Smooth muscle cell (in vitro differentiated cells): Measurements from ENCODE around the gene PCCB. TPM values are rescaled to one million over a fixed set of nuclear protein-coding genes. Genes with fewer than 3 reads are reported as not detected.

Experiments
- DNase-seq: peaks from one replicate; lab custom pipeline; 2025; ENCODE audit not compliant: unreplicated experiment; lab: John Stamatoyannopoulos, UW
- H2AFZ ChIP-seq: fragments of 200-600 bp; sonication (generic); 2 replicates; pipeline ENCODE4 v1.6.0; 2016; ENCODE audit warnings: antibody characterized with exemption, low read depth, mild to moderate bottlenecking
- H3F3A ChIP-seq: fragments of 200-600 bp; sonication (generic); 2 replicates; pipeline ENCODE4 v1.6.0; 2017; ENCODE audit warnings: antibody characterized with exemption, low read depth
- H3K27ac ChIP-seq: fragments of 200-600 bp; sonication (generic); 2 replicates; pipeline ENCODE4 v1.5.1; 2016; ENCODE audit warnings: low read depth, mild to moderate bottlenecking
- H3K27me3 ChIP-seq: fragments of 200-600 bp; sonication (generic); 2 replicates; pipeline ENCODE4 v1.6.1; 2016; ENCODE audit warnings: low read depth, mild to moderate bottlenecking
- H3K36me3 ChIP-seq: fragments of 200-600 bp; sonication (generic); 2 replicates; pipeline ENCODE4 v1.5.1; 2016; ENCODE audit warnings: low read depth
- H3K4me1 ChIP-seq: fragments of 200-600 bp; sonication (generic); 2 replicates; pipeline ENCODE4 v1.5.1; 2016; ENCODE audit warnings: low read depth
- H3K4me2 ChIP-seq: fragments of 200-600 bp; sonication (generic); 2 replicates; pipeline ENCODE4 v1.6.0; 2016; ENCODE audit warnings: mild to moderate bottlenecking
- H3K4me3 ChIP-seq: fragments of 200-600 bp; sonication (generic); 2 replicates; pipeline ENCODE4 v1.5.1; 2016; ENCODE audit warnings: mild to moderate bottlenecking
- H3K79me2 ChIP-seq: fragments of 200-600 bp; sonication (generic); 2 replicates; pipeline ENCODE4 v1.6.0; 2016; ENCODE audit warnings: low read depth, mild to moderate bottlenecking
- H3K9ac ChIP-seq: fragments of 200-600 bp; sonication (generic); 2 replicates; pipeline ENCODE4 v1.6.0; 2016; ENCODE audit warnings: low read depth
- H3K9me3 ChIP-seq: fragments of 200-600 bp; sonication (generic); replicated peaks from 2 replicates; pipeline ENCODE4 v1.5.1; 2016; ENCODE audit warnings: low read depth
- H4K20me1 ChIP-seq: fragments of 200-600 bp; sonication (generic); 2 replicates; pipeline ENCODE4 v1.6.0; 2016; ENCODE audit warnings: low read depth
- WGBS: methylation state at CpG from one replicate; pipeline ENCODE4 v1.1.7; 2016; ENCODE audit warnings: low lambda C conversion rate; 5-methylcytosine and 5-hydroxymethylcytosine counted together
- polyA plus RNA-seq: library from polyadenylated mRNA; unstranded; fragments of >200 nt; fragmentation: Nextera tagmentation; extraction: Ambion mirVana; gene quantifications from 2 replicates; pipeline ENCODE4 v1.2.1, GENCODE V29; 2016
- total RNA-seq: library from RNA; depleted of rRNA; stranded (reverse); fragments of >200 nt; gene quantifications from 2 replicates; pipeline ENCODE4 v1.2.3, GENCODE V29; 2014
- TF ChIP-seq, protein P1 (sequence below): fragments of 200-600 bp; sonication (generic); IDR thresholded peaks from 2 replicates; pipeline ENCODE4 v1.5.1; 2017; ENCODE audit warnings: borderline replicate concordance, mild to moderate bottlenecking, antibody characterized with exemption; ENCODE audit not compliant: insufficient read depth, poor library complexity, severe bottlenecking

The PCCB gene
- total and polyA plus RNA-seq, 2 experiments from 2014 or later: 17.6 to 27.7 TPM

DNA sequence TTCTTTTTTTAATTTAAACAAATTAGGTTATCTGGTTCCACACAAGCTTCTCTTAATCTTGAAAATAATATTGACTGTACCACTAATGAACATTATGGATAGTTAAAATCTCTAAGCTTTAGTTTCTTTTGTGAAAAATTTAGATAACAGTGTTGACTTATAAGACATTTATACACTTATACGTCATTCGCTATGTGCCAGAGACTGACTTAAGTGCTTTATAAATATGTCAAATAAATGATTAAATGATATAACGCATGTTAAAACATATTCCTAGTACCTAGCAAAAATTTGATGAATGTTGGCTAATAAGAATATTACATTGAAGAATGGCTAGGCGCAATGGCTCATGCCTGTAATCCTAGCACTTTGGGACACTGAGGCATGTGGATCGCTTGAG, 96.3 kb downstream of the PCCB start:
- Histone ChIP-seq H4K20me1 (peaks cover 6% of the 10 kb centered on the region), H3K9me3 (no peaks in the 10 kb centered on the region), H3K27ac (no peak overlapping the region), H3K4me2 (no peak overlapping the region), H2AFZ (no peak overlapping the region), H3K9ac (no peak overlapping the region), H3F3A (peaks cover 15% of the 10 kb centered on the region), H3K4me1 (peaks cover 9% of the 10 kb centered on the region), H3K79me2 (no peaks in the 10 kb centered on the region), H3K27me3 (no peaks in the 10 kb centered on the region), H3K36me3 (peaks cover 7% of the 10 kb centered on the region), H3K4me3 (no peak overlapping the region)
- no peak for DNase-seq
- TF ChIP-seq, protein P1, sequence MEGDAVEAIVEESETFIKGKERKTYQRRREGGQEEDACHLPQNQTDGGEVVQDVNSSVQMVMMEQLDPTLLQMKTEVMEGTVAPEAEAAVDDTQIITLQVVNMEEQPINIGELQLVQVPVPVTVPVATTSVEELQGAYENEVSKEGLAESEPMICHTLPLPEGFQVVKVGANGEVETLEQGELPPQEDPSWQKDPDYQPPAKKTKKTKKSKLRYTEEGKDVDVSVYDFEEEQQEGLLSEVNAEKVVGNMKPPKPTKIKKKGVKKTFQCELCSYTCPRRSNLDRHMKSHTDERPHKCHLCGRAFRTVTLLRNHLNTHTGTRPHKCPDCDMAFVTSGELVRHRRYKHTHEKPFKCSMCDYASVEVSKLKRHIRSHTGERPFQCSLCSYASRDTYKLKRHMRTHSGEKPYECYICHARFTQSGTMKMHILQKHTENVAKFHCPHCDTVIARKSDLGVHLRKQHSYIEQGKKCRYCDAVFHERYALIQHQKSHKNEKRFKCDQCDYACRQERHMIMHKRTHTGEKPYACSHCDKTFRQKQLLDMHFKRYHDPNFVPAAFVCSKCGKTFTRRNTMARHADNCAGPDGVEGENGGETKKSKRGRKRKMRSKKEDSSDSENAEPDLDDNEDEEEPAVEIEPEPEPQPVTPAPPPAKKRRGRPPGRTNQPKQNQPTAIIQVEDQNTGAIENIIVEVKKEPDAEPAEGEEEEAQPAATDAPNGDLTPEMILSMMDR: no peak
- WGBS: 84% methylated on average over 5 of the region's 5 CpGs

DNA sequence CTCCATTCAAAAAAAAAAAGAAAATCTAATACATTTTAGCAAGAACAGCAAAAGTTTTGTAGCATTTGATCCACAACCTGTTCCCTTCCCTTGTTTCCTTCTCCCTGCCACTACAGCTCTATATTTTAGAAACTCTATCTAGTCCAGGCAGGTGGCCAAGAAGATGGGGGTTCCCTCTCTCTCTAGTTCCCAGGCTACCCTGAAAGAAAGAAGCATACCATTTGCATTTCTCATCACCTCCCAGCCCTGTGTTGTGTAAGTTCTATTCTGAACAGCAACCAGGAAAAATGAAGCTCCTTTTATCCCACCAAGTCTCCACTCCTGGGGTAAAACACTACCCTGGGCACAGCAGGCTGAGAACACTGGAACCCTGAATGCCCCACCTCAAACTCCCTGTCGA, 100.0 kb downstream of the PCCB start:
- peaks cover 8% of the 10 kb centered on the region for H3F3A ChIP-seq
- H3K27me3 ChIP-seq: no peaks in the 10 kb centered on the region
- no peaks in the 10 kb centered on the region for H3K4me1 ChIP-seq
- peaks cover 6% of the 10 kb centered on the region for H4K20me1 ChIP-seq
- no peak overlapping the region for H3K4me3 ChIP-seq
- H3K36me3 ChIP-seq: peaks cover 7% of the 10 kb centered on the region
- H3K9me3 ChIP-seq: no peaks in the 10 kb centered on the region
- DNase-seq: no peak
- no peaks in the 10 kb centered on the region for H3K79me2 ChIP-seq
- H3K4me2 ChIP-seq: peak overlapping the region; percentile 28
- H3K9ac ChIP-seq: no peak overlapping the region
- WGBS: 100% methylated on average over 1 of the region's 1 CpG
- peak overlapping the region; percentile 43 for H3K27ac ChIP-seq
- TF ChIP-seq, protein P1: no peak
- H2AFZ ChIP-seq: no peak overlapping the region

DNA sequence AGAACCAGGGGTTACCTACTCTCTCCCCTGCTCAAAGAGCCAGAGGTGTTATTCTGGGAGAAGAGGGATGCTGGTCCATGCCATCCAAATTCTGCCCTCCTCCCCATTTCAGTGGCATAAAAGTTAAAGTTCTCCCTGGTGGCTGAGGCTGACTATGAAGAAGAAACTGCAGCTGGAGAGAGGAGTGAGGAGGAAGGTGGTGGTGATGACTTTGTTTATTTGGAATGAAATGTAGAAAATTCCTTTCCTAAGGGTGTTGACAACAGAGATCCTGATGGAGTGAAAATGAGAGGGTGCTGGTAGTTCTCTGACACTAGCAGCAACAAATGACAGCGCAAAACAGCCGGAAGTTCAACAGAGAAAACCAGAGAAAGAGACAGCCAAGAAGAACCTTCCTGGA, 100.4 kb downstream of the PCCB start:
- 33% methylated on average over 2 of the region's 2 CpGs for WGBS
- H3K4me2 ChIP-seq: peak overlapping the region; percentile 28
- DNase-seq: no peak
- no peaks in the 10 kb centered on the region for H3K9me3 ChIP-seq
- H3K36me3 ChIP-seq: peaks cover 7% of the 10 kb centered on the region
- H3F3A ChIP-seq: peaks cover 6% of the 10 kb centered on the region
- no peak overlapping the region for H2AFZ ChIP-seq
- H3K79me2 ChIP-seq: no peaks in the 10 kb centered on the region
- peaks cover 6% of the 10 kb centered on the region for H4K20me1 ChIP-seq
- peak overlapping the region; percentile 43 for H3K27ac ChIP-seq
- no peak overlapping the region for H3K9ac ChIP-seq
- H3K4me1 ChIP-seq: no peaks in the 10 kb centered on the region
- TF ChIP-seq, protein P1: no peak
- no peaks in the 10 kb centered on the region for H3K27me3 ChIP-seq
- H3K4me3 ChIP-seq: no peak overlapping the region

DNA sequence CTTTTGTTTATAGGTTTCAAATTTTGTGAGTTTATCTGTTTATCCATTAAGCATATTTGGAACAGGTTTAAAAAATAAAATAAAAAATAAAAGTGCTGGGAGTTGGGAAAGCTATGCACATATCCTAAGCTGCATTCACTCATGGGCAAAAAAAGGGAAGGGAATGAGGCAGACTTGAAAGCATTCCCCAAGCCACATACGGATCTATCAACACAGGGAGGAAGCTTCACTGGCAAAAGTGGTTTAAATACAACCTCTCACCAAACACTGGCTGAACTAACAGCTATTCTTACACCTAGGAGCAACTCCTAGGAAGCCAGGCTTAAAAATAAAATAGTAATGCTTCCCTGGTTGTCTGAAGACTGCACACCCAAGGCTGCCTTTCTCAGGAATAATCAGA, 101.2 kb downstream of the PCCB start:
- no peak for DNase-seq
- WGBS: 45% methylated on average over 1 of the region's 1 CpG
- Histone ChIP-seq H3K9me3 (no peaks in the 10 kb centered on the region), H3K9ac (no peak overlapping the region), H3F3A (no peaks in the 10 kb centered on the region), H3K4me1 (no peaks in the 10 kb centered on the region), H3K27me3 (no peaks in the 10 kb centered on the region), H3K27ac (no peak overlapping the region), H4K20me1 (peaks cover 6% of the 10 kb centered on the region), H3K79me2 (no peaks in the 10 kb centered on the region), H3K36me3 (peaks cover 7% of the 10 kb centered on the region), H3K4me2 (no peak overlapping the region), H3K4me3 (no peak overlapping the region), H2AFZ (no peak overlapping the region)
- TF ChIP-seq, protein P1: no peak
